GM12878 (cell line): Measurements from ENCODE around the gene TIMP2. TPM values are rescaled to one million over a fixed set of nuclear protein-coding genes. Genes with fewer than 3 reads are reported as not detected.

Source experiments
- POLR2AphosphoS5 ChIP-seq: IDR thresholded peaks from 2 replicates; pipeline ENCODE4 v1.6.1; 2011; ENCODE audit warnings: mild to moderate bottlenecking, low read length, inconsistent platforms
- ZNF207 ChIP-seq: fragments of 450-650 bp; IDR thresholded peaks from 2 replicates; pipeline ENCODE4 v1.6.1; 2014; ENCODE audit warnings: antibody characterized with exemption, mild to moderate bottlenecking, borderline replicate concordance
- polyA plus RNA-seq, 11 experiments: library from polyadenylated mRNA; depleted of rRNA in 4 of 11; unstranded in 6 of 11; stranded (reverse) in 5 of 11; fragments of >200 nt; fragmentation: Nextera tagmentation in 4 of 11; fragmentation: Illumina TruSeq in 1 of 11; extraction: Ambion mirVana in 4 of 11; extraction: Trizol in 1 of 11; gene quantifications; 1 replicate in 1 of 11; 2 replicates in 10 of 11; pipeline versions ENCODE4 v1.2.1 to v1.2.3, GENCODE V29; 2011 to 2016; ENCODE audit warnings: inconsistent platforms in 2 of 11, missing spikeins in 2 of 11, low read depth in 1 of 11
- total RNA-seq, 4 experiments: library from RNA; depleted of rRNA in 3 of 4; stranded (reverse); fragments of >200 nt in 3 of 4; fragmentation: Illumina TruSeq in 1 of 4; extraction: Trizol in 1 of 4; gene quantifications; 2 replicates each; pipeline versions ENCODE4 v1.2.1 to v1.2.3, GENCODE V29; 2013 to 2021
- TF ChIP-seq, protein P1 (sequence below): fragments of 450-650 bp; IDR thresholded peaks from 2 replicates; pipeline ENCODE4 v1.6.1; 2018; ENCODE audit warnings: mild to moderate bottlenecking, low read depth, moderate library complexity; ENCODE audit not compliant: partially characterized antibody
- TF ChIP-seq, protein P2 (sequence below): fragments of 450-650 bp; IDR thresholded peaks from 2 replicates; pipeline ENCODE4 v1.6.1; 2017; ENCODE audit warnings: mild to moderate bottlenecking, moderate library complexity

Gene TIMP2
- total and polyA plus RNA-seq, 10 of the 15 experiments (the other 5 are each of a cell fraction or from before 2014, with no cell fraction given), result 0.03 to 0.41 (median 0.04) TPM; not detected in 7

DNA sequence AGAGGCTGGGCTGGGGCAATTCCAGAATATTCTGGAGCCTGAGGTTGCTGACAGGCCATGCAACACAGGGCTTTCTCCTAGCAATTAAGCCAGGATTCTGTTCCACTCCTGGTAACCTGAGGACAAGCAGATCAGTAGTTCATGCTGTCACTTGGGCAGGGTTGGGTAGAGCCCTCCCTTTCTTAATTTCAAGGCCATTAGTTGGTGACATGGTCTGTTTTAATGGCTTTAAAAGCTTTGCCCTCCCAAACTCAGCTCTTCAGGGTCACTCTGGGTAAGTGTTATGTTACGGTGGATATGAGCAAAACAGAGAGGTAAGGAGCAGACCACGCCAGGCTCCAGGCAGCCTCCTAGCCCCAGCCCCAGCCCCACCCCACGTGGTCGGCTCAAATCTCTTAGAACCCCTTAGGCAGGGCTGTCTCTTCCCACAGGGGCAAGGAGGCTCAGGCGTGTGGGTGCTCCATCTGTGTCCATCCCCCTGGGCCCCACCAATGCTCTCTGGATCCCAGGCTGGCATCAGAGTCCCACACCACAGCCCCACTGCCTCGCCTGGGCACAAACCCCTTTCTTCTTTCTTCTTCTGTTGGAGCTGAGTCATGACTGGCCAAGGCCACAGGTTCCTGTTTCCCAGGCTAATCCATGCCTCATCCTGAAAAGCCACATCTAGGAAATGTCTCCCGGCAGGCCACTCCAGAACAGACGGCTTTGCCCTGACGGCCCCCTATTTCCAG lies 49.7 kb downstream of the TIMP2 start (continued):
- TF ChIP-seq POLR2AphosphoS5, result no peak
- TF ChIP-seq, protein P1, sequence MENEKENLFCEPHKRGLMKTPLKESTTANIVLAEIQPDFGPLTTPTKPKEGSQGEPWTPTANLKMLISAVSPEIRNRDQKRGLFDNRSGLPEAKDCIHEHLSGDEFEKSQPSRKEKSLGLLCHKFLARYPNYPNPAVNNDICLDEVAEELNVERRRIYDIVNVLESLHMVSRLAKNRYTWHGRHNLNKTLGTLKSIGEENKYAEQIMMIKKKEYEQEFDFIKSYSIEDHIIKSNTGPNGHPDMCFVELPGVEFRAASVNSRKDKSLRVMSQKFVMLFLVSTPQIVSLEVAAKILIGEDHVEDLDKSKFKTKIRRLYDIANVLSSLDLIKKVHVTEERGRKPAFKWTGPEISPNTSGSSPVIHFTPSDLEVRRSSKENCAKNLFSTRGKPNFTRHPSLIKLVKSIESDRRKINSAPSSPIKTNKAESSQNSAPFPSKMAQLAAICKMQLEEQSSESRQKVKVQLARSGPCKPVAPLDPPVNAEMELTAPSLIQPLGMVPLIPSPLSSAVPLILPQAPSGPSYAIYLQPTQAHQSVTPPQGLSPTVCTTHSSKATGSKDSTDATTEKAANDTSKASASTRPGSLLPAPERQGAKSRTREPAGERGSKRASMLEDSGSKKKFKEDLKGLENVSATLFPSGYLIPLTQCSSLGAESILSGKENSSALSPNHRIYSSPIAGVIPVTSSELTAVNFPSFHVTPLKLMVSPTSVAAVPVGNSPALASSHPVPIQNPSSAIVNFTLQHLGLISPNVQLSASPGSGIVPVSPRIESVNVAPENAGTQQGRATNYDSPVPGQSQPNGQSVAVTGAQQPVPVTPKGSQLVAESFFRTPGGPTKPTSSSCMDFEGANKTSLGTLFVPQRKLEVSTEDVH, result no peak
- TF ChIP-seq, protein P2, sequence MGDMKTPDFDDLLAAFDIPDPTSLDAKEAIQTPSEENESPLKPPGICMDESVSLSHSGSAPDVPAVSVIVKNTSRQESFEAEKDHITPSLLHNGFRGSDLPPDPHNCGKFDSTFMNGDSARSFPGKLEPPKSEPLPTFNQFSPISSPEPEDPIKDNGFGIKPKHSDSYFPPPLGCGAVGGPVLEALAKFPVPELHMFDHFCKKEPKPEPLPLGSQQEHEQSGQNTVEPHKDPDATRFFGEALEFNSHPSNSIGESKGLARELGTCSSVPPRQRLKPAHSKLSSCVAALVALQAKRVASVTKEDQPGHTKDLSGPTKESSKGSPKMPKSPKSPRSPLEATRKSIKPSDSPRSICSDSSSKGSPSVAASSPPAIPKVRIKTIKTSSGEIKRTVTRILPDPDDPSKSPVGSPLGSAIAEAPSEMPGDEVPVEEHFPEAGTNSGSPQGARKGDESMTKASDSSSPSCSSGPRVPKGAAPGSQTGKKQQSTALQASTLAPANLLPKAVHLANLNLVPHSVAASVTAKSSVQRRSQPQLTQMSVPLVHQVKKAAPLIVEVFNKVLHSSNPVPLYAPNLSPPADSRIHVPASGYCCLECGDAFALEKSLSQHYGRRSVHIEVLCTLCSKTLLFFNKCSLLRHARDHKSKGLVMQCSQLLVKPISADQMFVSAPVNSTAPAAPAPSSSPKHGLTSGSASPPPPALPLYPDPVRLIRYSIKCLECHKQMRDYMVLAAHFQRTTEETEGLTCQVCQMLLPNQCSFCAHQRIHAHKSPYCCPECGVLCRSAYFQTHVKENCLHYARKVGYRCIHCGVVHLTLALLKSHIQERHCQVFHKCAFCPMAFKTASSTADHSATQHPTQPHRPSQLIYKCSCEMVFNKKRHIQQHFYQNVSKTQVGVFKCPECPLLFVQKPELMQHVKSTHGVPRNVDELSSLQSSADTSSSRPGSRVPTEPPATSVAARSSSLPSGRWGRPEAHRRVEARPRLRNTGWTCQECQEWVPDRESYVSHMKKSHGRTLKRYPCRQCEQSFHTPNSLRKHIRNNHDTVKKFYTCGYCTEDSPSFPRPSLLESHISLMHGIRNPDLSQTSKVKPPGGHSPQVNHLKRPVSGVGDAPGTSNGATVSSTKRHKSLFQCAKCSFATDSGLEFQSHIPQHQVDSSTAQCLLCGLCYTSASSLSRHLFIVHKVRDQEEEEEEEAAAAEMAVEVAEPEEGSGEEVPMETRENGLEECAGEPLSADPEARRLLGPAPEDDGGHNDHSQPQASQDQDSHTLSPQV, result no peak
- TF ChIP-seq ZNF207, result no peak
